WTC11 (cell line): Measurements from ENCODE around the gene NDUFA11.

Experiments
- ATF1 ChIP-seq: sonication (generic); formaldehyde crosslinking; IDR thresholded peaks from 2 replicates; pipeline ENCODE4 v1.8.1; 2023; ENCODE audit warnings: mild to moderate bottlenecking, moderate library complexity, missing genetic modification reagents
- CREB1 ChIP-seq: sonication (generic); formaldehyde crosslinking; IDR thresholded peaks from 2 replicates; pipeline ENCODE4 v1.8.0; 2023; ENCODE audit warnings: mild to moderate bottlenecking, missing genetic modification reagents
- GABPB1 ChIP-seq: sonication (generic); formaldehyde crosslinking; IDR thresholded peaks from 2 replicates; pipeline ENCODE4 v1.8.1; 2023; ENCODE audit warnings: mild to moderate bottlenecking, missing genetic modification reagents
- SP1 ChIP-seq: sonication (generic); formaldehyde crosslinking; conservative IDR thresholded peaks from 2 replicates; pipeline ENCODE4 v1.8.1; 2022; ENCODE audit warnings: missing genetic modification reagents
- TEAD4 ChIP-seq: sonication (generic); formaldehyde crosslinking; IDR thresholded peaks from 2 replicates; pipeline ENCODE4 v1.8.0; 2022; ENCODE audit warnings: mild to moderate bottlenecking, missing genetic modification reagents
- ZBTB21 ChIP-seq: sonication (generic); formaldehyde crosslinking; IDR thresholded peaks from 2 replicates; pipeline ENCODE4 v1.8.1; 2023; ENCODE audit warnings: mild to moderate bottlenecking, missing genetic modification reagents, borderline replicate concordance
- ZNF121 ChIP-seq: sonication (generic); formaldehyde crosslinking; IDR thresholded peaks from 2 replicates; pipeline ENCODE4 v1.8.0; 2023; ENCODE audit warnings: missing genetic modification reagents
- ZNF232 ChIP-seq: sonication (generic); formaldehyde crosslinking; IDR thresholded peaks from 2 replicates; pipeline ENCODE4 v1.8.0; 2022; ENCODE audit warnings: mild to moderate bottlenecking, missing genetic modification reagents
- TF ChIP-seq, protein P1 (sequence below): fragments of 200-600 bp; IDR thresholded peaks from 2 replicates; pipeline ENCODE4 v1.8.0; 2022; ENCODE audit warnings: antibody characterized with exemption
- TF ChIP-seq, protein P2 (sequence below): sonication (generic); formaldehyde crosslinking; conservative IDR thresholded peaks from 2 replicates; pipeline ENCODE4 v1.8.1; 2022; ENCODE audit warnings: mild to moderate bottlenecking, missing genetic modification reagents
- TF ChIP-seq, protein P3 (sequence below): sonication (generic); formaldehyde crosslinking; IDR thresholded peaks from 2 replicates; pipeline ENCODE4 v1.8.1; 2022; ENCODE audit warnings: mild to moderate bottlenecking, moderate library complexity, missing genetic modification reagents
- TF ChIP-seq, protein P4 (sequence below): sonication (generic); formaldehyde crosslinking; IDR thresholded peaks from 2 replicates; pipeline ENCODE4 v1.8.0; 2022; ENCODE audit warnings: mild to moderate bottlenecking, missing genetic modification reagents
- TF ChIP-seq, protein P5 (sequence below): sonication (generic); formaldehyde crosslinking; IDR thresholded peaks from 2 replicates; pipeline ENCODE4 v1.8.0; 2022; ENCODE audit warnings: mild to moderate bottlenecking, missing genetic modification reagents
- TF ChIP-seq, protein P6 (sequence below): sonication (generic); formaldehyde crosslinking; IDR thresholded peaks from 2 replicates; pipeline ENCODE4 v1.8.1; 2022; ENCODE audit warnings: missing genetic modification reagents, borderline replicate concordance

DNA sequence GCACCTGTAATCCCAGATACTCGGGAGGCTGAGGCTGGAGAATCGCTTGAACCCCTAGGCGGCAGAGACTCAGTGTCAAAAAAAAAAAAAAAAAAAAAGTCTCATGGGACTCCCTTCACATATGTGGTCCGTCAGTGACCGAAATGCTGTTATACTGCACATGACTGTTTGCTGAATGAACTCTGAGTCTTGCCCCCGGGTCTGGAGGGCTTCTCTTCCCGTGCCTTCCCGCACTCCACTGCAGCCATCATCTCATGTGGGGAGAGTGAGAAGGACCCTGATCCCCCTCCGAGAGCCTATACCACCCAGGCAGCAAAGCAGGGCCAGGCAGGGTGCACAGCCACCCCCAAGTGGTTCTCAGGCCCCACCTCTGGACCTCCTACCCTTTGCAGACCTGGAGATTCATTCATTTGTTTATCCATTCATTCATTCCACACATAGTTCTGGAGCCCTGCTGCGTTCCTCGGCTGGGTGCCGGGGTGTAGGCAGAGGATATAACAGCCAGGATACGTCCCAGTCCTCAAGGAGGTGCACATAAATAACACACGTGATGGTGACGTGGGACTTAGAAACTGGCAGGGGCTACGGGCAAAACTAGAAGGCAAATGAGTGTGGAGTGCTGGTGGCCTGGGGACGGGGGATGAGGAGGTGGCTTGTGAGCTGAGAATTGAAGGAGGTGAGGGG lies 14.2 kb downstream of the NDUFA11 start:
- TF ChIP-seq ZNF121 (CRISPR knock-in tag) (no peak), ZNF232 (CRISPR knock-in tag) (no peak), SP1 (CRISPR knock-in tag) (no peak), TEAD4 (no peak), CREB1 (CRISPR knock-in tag) (no peak), ATF1 (CRISPR knock-in tag) (no peak), ZBTB21 (CRISPR knock-in tag) (no peak), GABPB1 (CRISPR knock-in tag) (no peak)
- TF ChIP-seq, protein P1, sequence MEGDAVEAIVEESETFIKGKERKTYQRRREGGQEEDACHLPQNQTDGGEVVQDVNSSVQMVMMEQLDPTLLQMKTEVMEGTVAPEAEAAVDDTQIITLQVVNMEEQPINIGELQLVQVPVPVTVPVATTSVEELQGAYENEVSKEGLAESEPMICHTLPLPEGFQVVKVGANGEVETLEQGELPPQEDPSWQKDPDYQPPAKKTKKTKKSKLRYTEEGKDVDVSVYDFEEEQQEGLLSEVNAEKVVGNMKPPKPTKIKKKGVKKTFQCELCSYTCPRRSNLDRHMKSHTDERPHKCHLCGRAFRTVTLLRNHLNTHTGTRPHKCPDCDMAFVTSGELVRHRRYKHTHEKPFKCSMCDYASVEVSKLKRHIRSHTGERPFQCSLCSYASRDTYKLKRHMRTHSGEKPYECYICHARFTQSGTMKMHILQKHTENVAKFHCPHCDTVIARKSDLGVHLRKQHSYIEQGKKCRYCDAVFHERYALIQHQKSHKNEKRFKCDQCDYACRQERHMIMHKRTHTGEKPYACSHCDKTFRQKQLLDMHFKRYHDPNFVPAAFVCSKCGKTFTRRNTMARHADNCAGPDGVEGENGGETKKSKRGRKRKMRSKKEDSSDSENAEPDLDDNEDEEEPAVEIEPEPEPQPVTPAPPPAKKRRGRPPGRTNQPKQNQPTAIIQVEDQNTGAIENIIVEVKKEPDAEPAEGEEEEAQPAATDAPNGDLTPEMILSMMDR: no peak
- TF ChIP-seq, protein P2, sequence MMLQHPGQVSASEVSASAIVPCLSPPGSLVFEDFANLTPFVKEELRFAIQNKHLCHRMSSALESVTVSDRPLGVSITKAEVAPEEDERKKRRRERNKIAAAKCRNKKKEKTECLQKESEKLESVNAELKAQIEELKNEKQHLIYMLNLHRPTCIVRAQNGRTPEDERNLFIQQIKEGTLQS (CRISPR knock-in tag): no peak
- TF ChIP-seq, protein P3, sequence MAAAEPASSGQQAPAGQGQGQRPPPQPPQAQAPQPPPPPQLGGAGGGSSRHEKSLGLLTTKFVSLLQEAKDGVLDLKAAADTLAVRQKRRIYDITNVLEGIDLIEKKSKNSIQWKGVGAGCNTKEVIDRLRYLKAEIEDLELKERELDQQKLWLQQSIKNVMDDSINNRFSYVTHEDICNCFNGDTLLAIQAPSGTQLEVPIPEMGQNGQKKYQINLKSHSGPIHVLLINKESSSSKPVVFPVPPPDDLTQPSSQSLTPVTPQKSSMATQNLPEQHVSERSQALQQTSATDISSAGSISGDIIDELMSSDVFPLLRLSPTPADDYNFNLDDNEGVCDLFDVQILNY (CRISPR knock-in tag): no peak
- TF ChIP-seq, protein P4, sequence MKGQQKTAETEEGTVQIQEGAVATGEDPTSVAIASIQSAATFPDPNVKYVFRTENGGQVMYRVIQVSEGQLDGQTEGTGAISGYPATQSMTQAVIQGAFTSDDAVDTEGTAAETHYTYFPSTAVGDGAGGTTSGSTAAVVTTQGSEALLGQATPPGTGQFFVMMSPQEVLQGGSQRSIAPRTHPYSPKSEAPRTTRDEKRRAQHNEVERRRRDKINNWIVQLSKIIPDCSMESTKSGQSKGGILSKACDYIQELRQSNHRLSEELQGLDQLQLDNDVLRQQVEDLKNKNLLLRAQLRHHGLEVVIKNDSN (CRISPR knock-in tag): no peak
- TF ChIP-seq, protein P5, sequence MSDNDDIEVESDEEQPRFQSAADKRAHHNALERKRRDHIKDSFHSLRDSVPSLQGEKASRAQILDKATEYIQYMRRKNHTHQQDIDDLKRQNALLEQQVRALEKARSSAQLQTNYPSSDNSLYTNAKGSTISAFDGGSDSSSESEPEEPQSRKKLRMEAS (CRISPR knock-in tag): no peak
- TF ChIP-seq, protein P6, sequence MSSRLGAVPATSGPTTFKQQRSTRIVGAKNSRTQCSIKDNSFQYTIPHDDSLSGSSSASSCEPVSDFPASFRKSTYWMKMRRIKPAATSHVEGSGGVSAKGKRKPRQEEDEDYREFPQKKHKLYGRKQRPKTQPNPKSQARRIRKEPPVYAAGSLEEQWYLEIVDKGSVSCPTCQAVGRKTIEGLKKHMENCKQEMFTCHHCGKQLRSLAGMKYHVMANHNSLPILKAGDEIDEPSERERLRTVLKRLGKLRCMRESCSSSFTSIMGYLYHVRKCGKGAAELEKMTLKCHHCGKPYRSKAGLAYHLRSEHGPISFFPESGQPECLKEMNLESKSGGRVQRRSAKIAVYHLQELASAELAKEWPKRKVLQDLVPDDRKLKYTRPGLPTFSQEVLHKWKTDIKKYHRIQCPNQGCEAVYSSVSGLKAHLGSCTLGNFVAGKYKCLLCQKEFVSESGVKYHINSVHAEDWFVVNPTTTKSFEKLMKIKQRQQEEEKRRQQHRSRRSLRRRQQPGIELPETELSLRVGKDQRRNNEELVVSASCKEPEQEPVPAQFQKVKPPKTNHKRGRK (CRISPR knock-in tag): no peak
